Neural cell (in vitro differentiated cells): ENCODE results near the gene CPVL.

Source experiments
- EP300 ChIP-seq: fragments of 450-650 bp; conservative IDR thresholded peaks from 2 replicates; pipeline ENCODE4 v1.6.1; 2014; ENCODE audit warnings: antibody characterized with exemption, mild to moderate bottlenecking, moderate library complexity; ENCODE audit not compliant: poor library complexity, severe bottlenecking
- EZH2 ChIP-seq: fragments of 200-600, 300-800 bp; shearing (Covaris generic), sonication (generic); IDR thresholded peaks from 2 replicates; pipeline ENCODE4 v1.6.1; 2014; ENCODE audit warnings: antibody characterized with exemption, low read length, borderline replicate concordance, mild to moderate bottlenecking; ENCODE audit not compliant: insufficient read depth, poor library complexity, severe bottlenecking
- MXI1 ChIP-seq: fragments of 450-650 bp; conservative IDR thresholded peaks from 2 replicates; pipeline ENCODE4 v1.6.1; 2014; ENCODE audit warnings: antibody characterized with exemption, mild to moderate bottlenecking; ENCODE audit not compliant: poor library complexity, severe bottlenecking
- POLR2AphosphoS5 ChIP-seq: IDR thresholded peaks from 2 replicates; pipeline ENCODE4 v1.6.1; 2012
- REST ChIP-seq: IDR thresholded peaks from 2 replicates; pipeline ENCODE4 v1.6.1; 2012; ENCODE audit warnings: borderline replicate concordance
- TAF1 ChIP-seq: IDR thresholded peaks from 2 replicates; pipeline ENCODE4 v1.6.1; 2012; ENCODE audit warnings: low read depth
- TF ChIP-seq, protein P1 (sequence below): fragments of 450-650 bp; IDR thresholded peaks from 2 replicates; pipeline ENCODE4 v1.5.1; 2014; ENCODE audit warnings: antibody characterized with exemption, mild to moderate bottlenecking, moderate library complexity; ENCODE audit not compliant: poor library complexity, severe bottlenecking

- TF ChIP-seq, protein P1, sequence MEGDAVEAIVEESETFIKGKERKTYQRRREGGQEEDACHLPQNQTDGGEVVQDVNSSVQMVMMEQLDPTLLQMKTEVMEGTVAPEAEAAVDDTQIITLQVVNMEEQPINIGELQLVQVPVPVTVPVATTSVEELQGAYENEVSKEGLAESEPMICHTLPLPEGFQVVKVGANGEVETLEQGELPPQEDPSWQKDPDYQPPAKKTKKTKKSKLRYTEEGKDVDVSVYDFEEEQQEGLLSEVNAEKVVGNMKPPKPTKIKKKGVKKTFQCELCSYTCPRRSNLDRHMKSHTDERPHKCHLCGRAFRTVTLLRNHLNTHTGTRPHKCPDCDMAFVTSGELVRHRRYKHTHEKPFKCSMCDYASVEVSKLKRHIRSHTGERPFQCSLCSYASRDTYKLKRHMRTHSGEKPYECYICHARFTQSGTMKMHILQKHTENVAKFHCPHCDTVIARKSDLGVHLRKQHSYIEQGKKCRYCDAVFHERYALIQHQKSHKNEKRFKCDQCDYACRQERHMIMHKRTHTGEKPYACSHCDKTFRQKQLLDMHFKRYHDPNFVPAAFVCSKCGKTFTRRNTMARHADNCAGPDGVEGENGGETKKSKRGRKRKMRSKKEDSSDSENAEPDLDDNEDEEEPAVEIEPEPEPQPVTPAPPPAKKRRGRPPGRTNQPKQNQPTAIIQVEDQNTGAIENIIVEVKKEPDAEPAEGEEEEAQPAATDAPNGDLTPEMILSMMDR: no peak
- TF ChIP-seq REST (no peak), MXI1 (no peak), POLR2AphosphoS5 (no peak), EP300 (no peak), EZH2 (no peak), TAF1 (no peak)
Observed at GRCh38 chr7:29127527-29127926, 18.8 kb downstream of the CPVL start.
